ENCODE measurements around the gene THYN1.

- TF ChIP-seq, protein P1, sequence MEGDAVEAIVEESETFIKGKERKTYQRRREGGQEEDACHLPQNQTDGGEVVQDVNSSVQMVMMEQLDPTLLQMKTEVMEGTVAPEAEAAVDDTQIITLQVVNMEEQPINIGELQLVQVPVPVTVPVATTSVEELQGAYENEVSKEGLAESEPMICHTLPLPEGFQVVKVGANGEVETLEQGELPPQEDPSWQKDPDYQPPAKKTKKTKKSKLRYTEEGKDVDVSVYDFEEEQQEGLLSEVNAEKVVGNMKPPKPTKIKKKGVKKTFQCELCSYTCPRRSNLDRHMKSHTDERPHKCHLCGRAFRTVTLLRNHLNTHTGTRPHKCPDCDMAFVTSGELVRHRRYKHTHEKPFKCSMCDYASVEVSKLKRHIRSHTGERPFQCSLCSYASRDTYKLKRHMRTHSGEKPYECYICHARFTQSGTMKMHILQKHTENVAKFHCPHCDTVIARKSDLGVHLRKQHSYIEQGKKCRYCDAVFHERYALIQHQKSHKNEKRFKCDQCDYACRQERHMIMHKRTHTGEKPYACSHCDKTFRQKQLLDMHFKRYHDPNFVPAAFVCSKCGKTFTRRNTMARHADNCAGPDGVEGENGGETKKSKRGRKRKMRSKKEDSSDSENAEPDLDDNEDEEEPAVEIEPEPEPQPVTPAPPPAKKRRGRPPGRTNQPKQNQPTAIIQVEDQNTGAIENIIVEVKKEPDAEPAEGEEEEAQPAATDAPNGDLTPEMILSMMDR (IDR thresholded peaks at IDR 0.05 in 8 of 11, conservative IDR thresholded peaks at IDR 0.05 in 3 of 11) = no peak
- TF ChIP-seq POLR2AphosphoS5 (IDR thresholded peaks at IDR 0.05) = no peak
Observed at GRCh38 chr11:134230339-134230738, 22.8 kb downstream of the THYN1 start.

Data from spleen (tissue), 7 donors.